Measurements from ENCODE around the gene PMF1. TPM values are rescaled to one million over a fixed set of nuclear protein-coding genes. Genes with fewer than 3 reads are reported as not detected.

PMF1 gene
- total RNA-seq, 4 donors from 2014 or later = 39.9 to 52.8 (median 43.6) TPM

DNA sequence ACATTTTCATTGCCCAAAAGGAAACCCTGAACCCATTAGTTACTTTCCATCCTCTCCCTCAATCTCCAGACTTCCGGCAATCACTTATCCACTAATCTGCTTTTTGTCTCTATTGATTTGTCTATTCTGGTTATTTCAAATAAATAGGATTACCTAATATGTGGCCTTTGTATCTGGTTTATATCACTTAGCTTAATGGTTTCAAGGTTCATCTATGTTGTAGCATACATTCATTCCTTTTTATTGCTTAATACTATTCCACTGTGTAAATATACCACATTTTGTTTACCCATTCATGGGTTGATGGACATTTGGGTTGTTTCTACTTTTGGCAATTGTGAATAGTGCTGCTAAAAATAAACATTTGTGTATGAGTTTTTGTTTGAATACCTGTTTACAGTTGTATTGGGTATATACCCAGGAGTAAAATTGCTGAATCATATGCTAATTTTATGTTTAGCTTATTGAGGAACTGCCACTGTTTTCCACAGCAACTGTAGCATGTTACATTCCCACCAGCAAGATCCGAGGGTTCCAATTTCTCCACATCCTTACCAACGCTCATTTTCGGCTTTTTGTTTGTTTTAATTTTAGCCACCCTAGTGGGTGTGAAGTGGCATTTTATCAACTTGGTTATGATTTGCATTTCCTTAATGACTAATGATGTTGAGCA lies 21.4 kb upstream of the PMF1 start:
- DNase-seq = no peak
- peak overlapping the region in 2 of 4 donors; percentile 37 to 65 for H3K27ac ChIP-seq
- TF ChIP-seq, protein P1, sequence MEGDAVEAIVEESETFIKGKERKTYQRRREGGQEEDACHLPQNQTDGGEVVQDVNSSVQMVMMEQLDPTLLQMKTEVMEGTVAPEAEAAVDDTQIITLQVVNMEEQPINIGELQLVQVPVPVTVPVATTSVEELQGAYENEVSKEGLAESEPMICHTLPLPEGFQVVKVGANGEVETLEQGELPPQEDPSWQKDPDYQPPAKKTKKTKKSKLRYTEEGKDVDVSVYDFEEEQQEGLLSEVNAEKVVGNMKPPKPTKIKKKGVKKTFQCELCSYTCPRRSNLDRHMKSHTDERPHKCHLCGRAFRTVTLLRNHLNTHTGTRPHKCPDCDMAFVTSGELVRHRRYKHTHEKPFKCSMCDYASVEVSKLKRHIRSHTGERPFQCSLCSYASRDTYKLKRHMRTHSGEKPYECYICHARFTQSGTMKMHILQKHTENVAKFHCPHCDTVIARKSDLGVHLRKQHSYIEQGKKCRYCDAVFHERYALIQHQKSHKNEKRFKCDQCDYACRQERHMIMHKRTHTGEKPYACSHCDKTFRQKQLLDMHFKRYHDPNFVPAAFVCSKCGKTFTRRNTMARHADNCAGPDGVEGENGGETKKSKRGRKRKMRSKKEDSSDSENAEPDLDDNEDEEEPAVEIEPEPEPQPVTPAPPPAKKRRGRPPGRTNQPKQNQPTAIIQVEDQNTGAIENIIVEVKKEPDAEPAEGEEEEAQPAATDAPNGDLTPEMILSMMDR (IDR thresholded peaks at IDR 0.05) = no peak

DNA sequence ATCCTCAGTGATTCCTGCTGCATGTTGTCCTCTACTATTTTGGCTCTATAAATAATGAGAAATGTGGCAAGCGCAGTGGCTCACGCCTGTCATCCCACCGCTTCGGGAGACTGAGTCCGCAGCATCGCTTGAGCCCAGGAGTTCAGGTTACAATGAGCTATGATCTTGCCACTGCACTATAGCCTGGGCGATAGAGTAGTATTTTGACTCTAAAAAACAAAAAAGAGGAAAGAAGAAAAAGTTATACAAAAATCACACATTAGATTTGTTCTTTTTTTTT lies 19.7 kb upstream of the PMF1 start:
- Histone ChIP-seq H3K27ac (peak overlapping the region; percentile 74 to 83 (median 78)), H3K4me3 (peak overlapping the region; percentile 74 to 98 (median 76)), H3K9me3 (no peaks in the 10 kb centered on the region), H3K4me1 (peaks cover 0 to 31% (median 5%) of the 10 kb centered on the region in 4 donors), H3K36me3 (no peaks in the 10 kb centered on the region), H3K27me3 (no peaks in the 10 kb centered on the region)
- DNase-seq = no peak
- TF ChIP-seq, protein P1 (IDR thresholded peaks at IDR 0.05) = no peak
- no peak for TF ChIP-seq POLR2A (IDR thresholded peaks at IDR 0.05)

More for the DNA sequence above, 21.4 kb upstream of the PMF1 start:
- no peaks in the 10 kb centered on the region for H3K27me3 ChIP-seq
- peaks cover 0 to 23% (median 5%) of the 10 kb centered on the region in 4 donors for H3K4me1 ChIP-seq
- no peaks in the 10 kb centered on the region for H3K9me3 ChIP-seq
- no peaks in the 10 kb centered on the region for H3K36me3 ChIP-seq
- H3K4me3 ChIP-seq = no peak overlapping the region

DNA sequence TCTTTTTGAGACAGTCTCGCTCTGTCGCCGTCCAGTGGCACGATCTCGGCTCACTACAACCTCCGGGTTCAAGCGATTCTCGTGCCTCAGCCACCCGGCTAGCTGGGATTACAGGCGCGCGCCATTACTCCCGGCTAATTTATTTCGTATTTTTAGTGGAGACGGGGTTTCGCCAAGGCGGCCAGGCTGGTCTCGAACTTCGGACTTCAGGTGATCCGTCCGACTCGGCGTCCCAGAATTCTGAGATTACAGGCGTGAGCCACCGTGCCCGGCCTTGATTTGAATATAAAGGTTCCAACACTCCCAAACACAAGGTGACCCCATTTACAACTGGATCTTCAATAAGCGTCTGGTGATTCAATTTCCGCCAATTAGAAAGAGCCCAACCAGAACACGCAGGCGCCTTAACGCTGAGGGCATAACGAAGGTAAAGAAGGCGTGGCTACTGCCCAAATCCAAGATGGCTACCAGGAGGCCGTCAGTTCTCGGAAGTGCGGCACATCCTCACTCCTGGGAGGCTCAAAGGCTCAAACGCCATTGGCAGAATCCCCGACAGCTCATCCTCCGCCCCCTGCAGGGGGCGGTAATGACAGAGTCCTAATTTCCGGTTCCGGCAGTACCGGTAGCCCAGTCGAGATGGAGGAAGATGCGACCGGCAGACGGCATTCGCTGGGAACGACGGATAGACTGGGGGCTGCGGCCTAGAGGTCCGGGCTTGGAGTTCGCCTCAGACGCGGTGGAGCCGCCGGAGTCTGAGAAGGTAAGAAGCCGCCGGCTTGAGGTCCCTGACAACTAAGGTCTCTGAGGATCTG lies 19.1 kb upstream of the PMF1 start, which contains the start of gene SLC25A44:
TSS of gene SLC25A44 (plus strand) at position 617 of the 812 bp plus-strand sequence. CDS start 5,744 bp downstream, outside the sequence.
- Histone ChIP-seq H3K27ac (peak within 1 kb of the TSS; percentile 74 to 83 (median 78)), H3K4me3 (peak within 1 kb of the TSS; percentile 74 to 98 (median 76)), H3K9me3 (no peaks in the 10 kb centered on the region), H3K27me3 (no peaks in the 10 kb centered on the region), H3K4me1 (peaks cover 0 to 37% (median 5%) of the 10 kb centered on the region in 4 donors), H3K36me3 (no peaks in the 10 kb centered on the region)
- peak; percentile 65 to 67 for TF ChIP-seq POLR2A (IDR thresholded peaks at IDR 0.05)
- TF ChIP-seq, protein P1 (IDR thresholded peaks at IDR 0.05) = peak; percentile 57 to 78 (median 74)
- DNase-seq = peak; percentile 94 to 99 (median 97)

DNA sequence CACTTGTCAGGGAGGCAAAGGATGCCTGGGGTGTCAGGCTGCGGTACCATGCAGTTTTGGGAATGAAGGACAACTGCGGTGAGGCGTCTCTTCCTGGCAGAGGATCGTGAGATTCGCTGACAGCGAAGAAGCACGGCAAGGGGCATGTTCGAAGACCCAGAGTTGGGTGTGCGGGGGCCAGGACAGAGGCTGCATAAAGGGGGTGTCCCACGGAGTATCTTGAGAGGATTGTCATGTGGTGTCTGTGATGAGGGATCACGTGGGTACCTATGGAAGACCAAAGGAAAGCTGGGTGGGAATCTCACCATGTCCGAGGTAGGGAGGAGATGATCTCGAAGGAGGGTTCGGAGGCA lies 18.5 kb upstream of the PMF1 start:
- Histone ChIP-seq H3K27ac (peak overlapping the region; percentile 63 to 83 (median 70)), H3K36me3 (no peaks in the 10 kb centered on the region), H3K4me1 (peaks cover 0 to 42% (median 6%) of the 10 kb centered on the region in 4 donors), H3K27me3 (no peaks in the 10 kb centered on the region), H3K4me3 (peak overlapping the region; percentile 74 to 98 (median 76)), H3K9me3 (no peaks in the 10 kb centered on the region)
- no peak for DNase-seq
- no peak for TF ChIP-seq POLR2A (IDR thresholded peaks at IDR 0.05)
- TF ChIP-seq, protein P1 (IDR thresholded peaks at IDR 0.05) = no peak

DNA sequence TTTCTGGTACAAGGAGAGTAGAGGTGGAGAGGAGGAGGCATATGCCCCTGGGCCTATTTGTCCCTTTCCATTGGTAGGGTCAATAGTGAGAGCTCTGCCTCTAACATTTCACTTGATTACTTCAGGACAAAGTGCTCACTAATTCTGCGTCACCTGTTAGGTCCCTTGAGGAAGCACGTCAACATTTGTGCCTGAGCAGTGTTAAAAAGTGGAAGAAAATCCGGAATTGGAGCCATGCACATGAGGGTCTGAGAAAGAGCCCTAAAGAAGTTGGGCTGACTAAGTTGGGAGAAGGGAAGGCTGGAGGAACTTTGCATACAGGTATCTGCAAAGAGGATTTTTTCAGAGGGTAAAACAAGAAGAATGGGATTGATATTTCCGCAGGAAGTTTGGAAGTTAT lies 17.0 kb upstream of the PMF1 start:
- H3K36me3 ChIP-seq = peaks cover 0 to 13% (median 0%) of the 10 kb centered on the region in 3 donors
- H3K9me3 ChIP-seq = no peaks in the 10 kb centered on the region
- no peak overlapping the region for H3K27ac ChIP-seq
- H3K27me3 ChIP-seq = no peaks in the 10 kb centered on the region
- DNase-seq = no peak
- H3K4me1 ChIP-seq = peaks cover 0 to 45% (median 6%) of the 10 kb centered on the region in 4 donors
- no peak overlapping the region for H3K4me3 ChIP-seq
- TF ChIP-seq POLR2A (IDR thresholded peaks at IDR 0.05) = no peak
- TF ChIP-seq, protein P1 (IDR thresholded peaks at IDR 0.05) = no peak
